ENCODE results near the gene BAIAP2.

The BAIAP2 gene

DNA sequence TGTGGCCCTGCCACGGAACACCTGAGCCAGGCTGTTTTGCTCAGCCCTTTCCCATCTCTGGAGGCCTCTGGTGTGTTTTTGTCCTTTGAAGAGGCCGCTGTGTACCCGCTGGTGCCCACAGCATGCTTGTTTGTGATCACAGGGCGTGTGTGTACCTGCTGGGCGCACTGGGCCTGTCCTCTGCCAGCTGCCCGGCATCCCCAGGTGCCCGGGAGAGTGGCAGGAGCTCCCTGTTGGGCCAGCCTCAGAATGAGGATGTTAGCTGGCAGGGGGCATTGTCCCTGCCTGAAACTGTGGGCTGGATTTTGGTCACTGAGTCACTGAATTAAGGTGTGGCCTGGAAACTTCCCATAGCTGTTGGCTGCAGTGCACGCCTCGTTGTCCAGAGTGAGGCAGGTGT, 31.1 kb downstream of the BAIAP2 start:
- Histone ChIP-seq H3K4me3 (ENCODE audit: low read depth in 1 of 5, low read length in 5 of 5) (no peak overlapping the region), H3K27ac (ENCODE audit: low read depth, low read length) (no peak overlapping the region), H3K4me1 (ENCODE audit: control insufficient read depth in 5 of 5, insufficient read depth in 5 of 5, low read length in 5 of 5) (peaks cover 0 to 13% (median 0%) of the 10 kb centered on the region in 5 donors), H3K36me3 (ENCODE audit: control insufficient read depth in 5 of 5, insufficient read depth in 5 of 5, low read length in 5 of 5) (peaks cover 0 to 5% (median under 1%) of the 10 kb centered on the region in 5 donors), H3K9me3 (ENCODE audit: control insufficient read depth in 5 of 5, low read length in 5 of 5) (no peaks in the 10 kb centered on the region), H3K9ac (ENCODE audit: low read length in 5 of 5) (no peak overlapping the region), H3K27me3 (ENCODE audit: control insufficient read depth in 5 of 5, insufficient read depth in 4 of 5, low read length in 5 of 5) (peaks cover 0 to 7% (median 4%) of the 10 kb centered on the region in 5 donors)

DNA sequence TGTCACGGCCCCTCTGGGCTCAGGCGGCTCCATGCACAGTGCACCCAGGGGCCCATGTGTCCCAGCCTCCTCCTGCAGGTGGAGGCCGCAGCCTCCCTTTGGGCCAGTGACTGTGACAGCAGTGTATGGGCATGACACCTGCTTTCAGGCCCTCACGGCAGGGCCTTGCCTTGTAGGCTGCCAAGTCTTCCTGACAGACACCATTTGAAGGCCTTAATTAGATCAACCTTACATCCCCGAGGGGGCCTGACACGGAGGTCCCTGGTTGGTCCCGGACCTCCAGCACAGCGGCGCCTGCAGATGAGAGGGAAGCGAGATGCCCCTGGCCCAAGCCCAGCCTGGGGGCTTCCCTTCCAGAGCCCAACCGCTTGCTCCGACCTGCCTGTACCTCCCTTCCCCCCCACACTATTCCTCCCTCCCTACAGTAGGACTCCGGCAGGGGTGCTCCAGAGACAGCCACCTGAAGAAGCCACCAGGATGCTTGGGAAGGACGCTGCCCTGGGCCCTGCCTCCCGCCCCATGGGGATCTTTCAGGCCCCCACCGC, 31.9 kb downstream of the BAIAP2 start:
- H3K27me3 ChIP-seq (ENCODE audit: control insufficient read depth in 5 of 5, insufficient read depth in 4 of 5, low read length in 5 of 5): peaks cover 0 to 7% (median 4%) of the 10 kb centered on the region in 5 donors
- H3K9ac ChIP-seq (ENCODE audit: low read length in 5 of 5): no peak overlapping the region
- peaks cover 0 to 6% (median 0%) of the 10 kb centered on the region in 5 donors for H3K36me3 ChIP-seq (ENCODE audit: control insufficient read depth in 5 of 5, insufficient read depth in 5 of 5, low read length in 5 of 5)
- no peak overlapping the region for H3K4me3 ChIP-seq (ENCODE audit: low read depth in 1 of 5, low read length in 5 of 5)
- H3K27ac ChIP-seq (ENCODE audit: low read depth, low read length): no peak overlapping the region
- no peaks in the 10 kb centered on the region for H3K9me3 ChIP-seq (ENCODE audit: control insufficient read depth in 5 of 5, low read length in 5 of 5)
- H3K4me1 ChIP-seq (ENCODE audit: control insufficient read depth in 5 of 5, insufficient read depth in 5 of 5, low read length in 5 of 5): peaks cover 0 to 13% (median 0%) of the 10 kb centered on the region in 5 donors

GRCh38 chr17:81067391-81067811, 32.5 kb downstream of the BAIAP2 start:
- H3K9me3 ChIP-seq (ENCODE audit: control insufficient read depth in 5 of 5, low read length in 5 of 5): no peaks in the 10 kb centered on the region
- no peak overlapping the region for H3K9ac ChIP-seq (ENCODE audit: low read length in 5 of 5)
- peaks cover 0 to 13% (median 0%) of the 10 kb centered on the region in 5 donors for H3K4me1 ChIP-seq (ENCODE audit: control insufficient read depth in 5 of 5, insufficient read depth in 5 of 5, low read length in 5 of 5)
- H3K27ac ChIP-seq (ENCODE audit: low read depth, low read length): no peak overlapping the region
- no peak overlapping the region for H3K4me3 ChIP-seq (ENCODE audit: low read depth in 1 of 5, low read length in 5 of 5)
- peaks cover 0 to 6% (median 0%) of the 10 kb centered on the region in 5 donors for H3K36me3 ChIP-seq (ENCODE audit: control insufficient read depth in 5 of 5, insufficient read depth in 5 of 5, low read length in 5 of 5)
- H3K27me3 ChIP-seq (ENCODE audit: control insufficient read depth in 5 of 5, insufficient read depth in 4 of 5, low read length in 5 of 5): peaks cover 0 to 7% (median 4%) of the 10 kb centered on the region in 5 donors

- Histone ChIP-seq H3K27me3 (ENCODE audit: control insufficient read depth in 5 of 5, insufficient read depth in 4 of 5, low read length in 5 of 5) (peaks cover 0 to 7% (median 4%) of the 10 kb centered on the region in 5 donors), H3K9me3 (ENCODE audit: control insufficient read depth in 5 of 5, low read length in 5 of 5) (no peaks in the 10 kb centered on the region), H3K9ac (ENCODE audit: low read length in 5 of 5) (no peak overlapping the region), H3K36me3 (ENCODE audit: control insufficient read depth in 5 of 5, insufficient read depth in 5 of 5, low read length in 5 of 5) (peaks cover 0 to 6% (median 0%) of the 10 kb centered on the region in 5 donors), H3K4me1 (ENCODE audit: control insufficient read depth in 5 of 5, insufficient read depth in 5 of 5, low read length in 5 of 5) (peaks cover 0 to 12% (median 0%) of the 10 kb centered on the region in 5 donors), H3K4me3 (ENCODE audit: low read depth in 1 of 5, low read length in 5 of 5) (no peak overlapping the region), H3K27ac (ENCODE audit: low read depth, low read length) (no peak overlapping the region)
Observed at GRCh38 chr17:81068411-81069134, 33.6 kb downstream of the BAIAP2 start.

DNA sequence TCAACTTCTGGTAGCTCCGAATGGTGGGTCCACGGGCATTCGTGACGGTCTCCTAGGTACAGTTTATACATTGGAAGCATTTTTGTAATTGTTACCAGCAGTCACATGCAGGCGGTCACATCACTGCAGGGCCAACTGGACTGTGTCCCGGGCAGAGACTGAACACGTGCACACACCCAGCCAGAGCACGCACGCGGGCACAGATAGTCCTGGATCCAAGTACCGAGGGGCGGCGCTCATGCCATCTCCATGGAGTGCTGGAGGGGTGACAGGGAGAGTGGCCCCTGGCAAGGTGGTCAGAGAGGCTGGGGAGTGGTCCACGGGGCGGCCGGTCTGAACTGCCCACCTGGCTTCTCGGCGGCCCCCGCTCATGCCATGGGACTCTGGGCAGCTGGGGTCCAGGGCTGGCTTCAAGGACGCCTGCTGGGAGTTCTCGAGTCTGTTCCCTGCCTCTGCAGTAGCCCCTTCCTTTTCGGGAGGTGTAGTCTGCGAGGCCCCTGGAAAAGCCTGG, 34.2 kb downstream of the BAIAP2 start:
- H3K4me1 ChIP-seq (ENCODE audit: control insufficient read depth in 5 of 5, insufficient read depth in 5 of 5, low read length in 5 of 5): peaks cover 0 to 9% (median 0%) of the 10 kb centered on the region in 5 donors
- H3K9me3 ChIP-seq (ENCODE audit: control insufficient read depth in 5 of 5, low read length in 5 of 5): peaks cover 0 to under 1% (median 0%) of the 10 kb centered on the region in 5 donors
- H3K36me3 ChIP-seq (ENCODE audit: control insufficient read depth in 5 of 5, insufficient read depth in 5 of 5, low read length in 5 of 5): peaks cover 0 to 10% (median 0%) of the 10 kb centered on the region in 5 donors
- H3K4me3 ChIP-seq (ENCODE audit: low read depth in 1 of 5, low read length in 5 of 5): no peak overlapping the region
- peaks cover 0 to 7% (median 4%) of the 10 kb centered on the region in 5 donors for H3K27me3 ChIP-seq (ENCODE audit: control insufficient read depth in 5 of 5, insufficient read depth in 4 of 5, low read length in 5 of 5)
- no peak overlapping the region for H3K27ac ChIP-seq (ENCODE audit: low read depth, low read length)
- H3K9ac ChIP-seq (ENCODE audit: low read length in 5 of 5): no peak overlapping the region

DNA sequence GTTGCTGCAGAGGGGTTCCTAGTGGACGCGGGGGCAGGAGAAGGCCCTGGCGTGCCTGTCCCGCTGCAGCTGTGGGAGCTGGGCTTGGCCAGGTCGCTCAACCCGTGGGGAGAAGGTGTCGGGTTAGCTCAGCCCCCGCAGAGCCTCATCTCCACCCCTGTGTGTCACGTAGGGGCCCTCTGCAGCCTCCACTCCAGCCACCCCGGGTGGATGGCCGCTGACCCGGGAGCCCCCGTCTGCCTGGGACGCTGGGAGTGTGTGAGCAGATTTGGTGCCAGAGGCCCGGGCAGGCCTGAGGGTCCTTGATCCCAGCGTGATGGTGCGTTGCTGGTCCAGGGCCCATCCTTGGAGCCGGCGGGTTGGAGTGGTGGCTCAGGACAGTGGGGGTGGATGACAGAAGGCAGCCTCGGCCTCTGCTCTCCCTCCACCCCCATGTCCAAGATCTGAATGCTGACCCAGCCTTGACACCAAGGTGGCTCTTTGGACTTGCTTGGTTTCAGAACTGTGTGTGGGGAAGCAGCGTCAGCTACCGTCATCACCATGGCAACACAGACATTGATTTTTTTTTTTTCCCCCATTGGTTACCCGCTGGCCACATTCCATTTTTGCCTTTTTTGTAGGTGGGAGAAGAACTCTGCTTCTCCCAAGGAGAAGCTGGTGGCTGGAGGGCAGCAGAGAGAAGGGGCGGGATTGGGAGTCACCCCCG, 35.7 kb downstream of the BAIAP2 start:
- Histone ChIP-seq H3K27me3 (ENCODE audit: control insufficient read depth in 5 of 5, insufficient read depth in 4 of 5, low read length in 5 of 5) (peaks cover 0 to 7% (median 4%) of the 10 kb centered on the region in 5 donors), H3K27ac (ENCODE audit: low read depth, low read length) (no peak overlapping the region), H3K9ac (ENCODE audit: low read length in 5 of 5) (no peak overlapping the region), H3K4me1 (ENCODE audit: control insufficient read depth in 5 of 5, insufficient read depth in 5 of 5, low read length in 5 of 5) (peaks cover 0 to 6% (median 0%) of the 10 kb centered on the region in 5 donors), H3K9me3 (ENCODE audit: control insufficient read depth in 5 of 5, low read length in 5 of 5) (peaks cover 0 to 4% (median 0%) of the 10 kb centered on the region in 5 donors), H3K4me3 (ENCODE audit: low read depth in 1 of 5, low read length in 5 of 5) (no peak overlapping the region), H3K36me3 (ENCODE audit: control insufficient read depth in 5 of 5, insufficient read depth in 5 of 5, low read length in 5 of 5) (peaks cover 0 to 17% (median 0%) of the 10 kb centered on the region in 5 donors)

DNA sequence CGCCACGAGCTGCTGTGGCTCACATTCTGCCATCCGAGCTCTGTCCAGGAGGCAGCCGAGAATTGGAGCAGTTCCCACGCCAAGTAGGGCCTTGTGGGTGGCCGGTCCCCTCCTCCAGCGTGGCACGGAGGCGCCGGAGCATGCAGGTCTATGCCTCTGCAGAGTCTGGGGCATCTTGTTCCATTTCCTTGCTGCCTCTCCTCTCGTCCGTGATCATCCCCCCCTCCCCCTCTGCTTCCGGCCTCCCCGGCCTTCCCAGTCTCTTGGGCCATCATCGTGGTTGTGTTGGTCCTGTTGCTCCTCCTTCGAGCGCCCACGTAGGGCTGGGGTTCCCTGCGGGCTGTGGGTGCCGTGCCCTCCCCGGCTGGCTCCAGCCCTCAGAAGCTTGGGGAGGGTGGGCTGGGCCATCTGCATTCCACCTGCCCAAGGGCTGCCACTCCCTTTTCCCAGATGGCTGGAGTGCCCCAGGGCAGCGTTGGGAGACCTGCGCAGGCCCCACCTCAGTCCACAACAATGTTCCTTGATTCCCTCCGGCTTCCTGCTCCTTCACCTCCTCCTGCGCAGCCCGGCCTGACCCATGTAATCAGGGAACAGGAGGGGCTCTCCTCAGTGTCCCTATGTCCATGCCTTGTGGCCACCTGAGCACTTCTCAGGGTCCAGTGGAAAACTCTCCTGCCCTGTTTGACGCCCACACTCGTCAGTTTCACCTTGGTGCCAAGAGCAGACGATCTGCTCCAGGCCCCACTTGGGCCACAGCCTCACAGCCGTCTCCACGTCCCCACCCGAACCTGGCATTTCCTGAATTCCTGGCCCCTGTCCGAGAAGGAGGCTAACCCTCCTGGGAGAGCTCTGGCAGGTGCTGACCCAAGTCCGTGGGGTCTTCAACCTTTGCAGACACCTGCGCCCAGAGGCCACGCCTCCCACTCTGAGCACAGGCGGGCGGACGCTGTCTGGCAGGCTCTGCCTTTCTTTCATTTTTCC, 37.1 kb downstream of the BAIAP2 start:
- Histone ChIP-seq H3K36me3 (ENCODE audit: control insufficient read depth in 5 of 5, insufficient read depth in 5 of 5, low read length in 5 of 5) (peaks cover 0 to 17% (median 0%) of the 10 kb centered on the region in 5 donors), H3K4me1 (ENCODE audit: control insufficient read depth in 5 of 5, insufficient read depth in 5 of 5, low read length in 5 of 5) (peaks cover 0 to 6% (median 0%) of the 10 kb centered on the region in 5 donors)

DNA sequence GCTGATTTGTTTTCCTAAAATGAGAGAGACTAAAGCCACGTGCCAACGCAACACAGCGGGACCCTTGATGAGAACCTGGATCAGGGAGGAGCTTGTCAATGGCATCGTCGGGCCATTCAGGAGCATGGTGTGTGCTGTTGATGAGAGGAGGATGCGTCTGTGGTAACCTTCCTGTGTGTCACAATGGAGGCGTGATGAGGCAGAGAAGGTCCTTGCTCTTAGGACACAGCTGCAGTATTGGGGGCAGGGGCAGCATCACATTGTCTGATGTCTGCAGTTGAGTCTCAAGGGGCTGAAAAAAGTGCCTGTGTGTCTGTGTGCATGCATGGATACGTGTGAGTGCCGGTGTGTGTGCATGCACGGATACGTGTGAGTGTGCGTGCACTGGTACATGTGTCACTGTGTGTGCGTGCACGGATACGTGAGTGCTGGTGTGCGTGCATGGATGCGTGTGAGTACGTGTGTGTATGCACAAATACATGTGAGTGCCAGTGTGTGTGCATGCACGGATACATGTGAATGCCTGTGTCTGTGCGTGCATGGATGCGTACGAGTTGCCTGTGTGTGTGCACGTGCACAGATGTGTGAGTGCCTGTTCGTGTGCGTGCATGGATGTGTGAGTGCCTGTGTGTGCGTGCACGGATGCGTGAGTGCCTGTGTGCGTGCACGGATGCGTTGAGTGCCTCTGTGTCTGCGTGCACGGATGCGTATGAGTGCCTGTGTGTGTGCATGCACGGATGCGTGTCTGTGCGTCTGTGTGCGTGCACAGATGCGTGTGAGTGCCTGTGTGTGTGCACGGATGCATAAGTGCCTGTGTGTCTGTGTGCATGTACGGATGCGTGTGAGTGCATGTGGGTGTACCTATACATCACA, 39.3 kb downstream of the BAIAP2 start:
- no peak overlapping the region for H3K27ac ChIP-seq (ENCODE audit: low read depth, low read length)
- H3K27me3 ChIP-seq (ENCODE audit: control insufficient read depth in 5 of 5, insufficient read depth in 4 of 5, low read length in 5 of 5): peaks cover 0 to 4% (median 0%) of the 10 kb centered on the region in 5 donors
- H3K9me3 ChIP-seq (ENCODE audit: control insufficient read depth in 5 of 5, low read length in 5 of 5): peaks cover 0 to 4% (median 0%) of the 10 kb centered on the region in 5 donors
- peaks cover 0 to 17% (median 0%) of the 10 kb centered on the region in 5 donors for H3K36me3 ChIP-seq (ENCODE audit: control insufficient read depth in 5 of 5, insufficient read depth in 5 of 5, low read length in 5 of 5)
- peaks cover 0 to 6% (median 0%) of the 10 kb centered on the region in 5 donors for H3K4me1 ChIP-seq (ENCODE audit: control insufficient read depth in 5 of 5, insufficient read depth in 5 of 5, low read length in 5 of 5)
- no peak overlapping the region for H3K9ac ChIP-seq (ENCODE audit: low read length in 5 of 5)
- no peak overlapping the region for H3K4me3 ChIP-seq (ENCODE audit: low read depth in 1 of 5, low read length in 5 of 5)

More for the DNA sequence above, 37.1 kb downstream of the BAIAP2 start:
- Histone ChIP-seq H3K27ac (ENCODE audit: low read depth, low read length) (no peak overlapping the region), H3K9me3 (ENCODE audit: control insufficient read depth in 5 of 5, low read length in 5 of 5) (peaks cover 0 to 4% (median 0%) of the 10 kb centered on the region in 5 donors), H3K4me3 (ENCODE audit: low read depth in 1 of 5, low read length in 5 of 5) (no peak overlapping the region), H3K9ac (ENCODE audit: low read length in 5 of 5) (no peak overlapping the region), H3K27me3 (ENCODE audit: control insufficient read depth in 5 of 5, insufficient read depth in 4 of 5, low read length in 5 of 5) (peaks cover 0 to 4% (median 3%) of the 10 kb centered on the region in 5 donors)
